ENCODE measurements around the gene EPO.

The EPO gene

GRCh38 chr7:100682991-100683658 lies 37.1 kb upstream of the EPO start:
- ChIA-PET CTCF (interaction anchor here (0.8 to 8.9 kb wide), 5 partner anchors 8 to 169 kb away, joined by 3 to 106 read pairs (median 5); partner anchors contain the start of genes POP7 and SLC12A9), POLR2A (interaction anchor here (1.0 kb wide), 1 partner anchor 10 kb away, joined by 3 read pairs; the partner anchor contains the start of gene GNB2)
- no peak for DNase-seq (ENCODE audit: extremely low spot score)
- TF ChIP-seq CTCF (IDR thresholded peaks at IDR 0.05; ENCODE audit: control extremely low read depth, extremely low read depth, low read depth, missing control alignments), result no peak

- POLR2A ChIA-PET, result interaction anchor here (0.6 kb wide), 1 partner anchor 246 kb away, joined by 7 read pairs; no protein-coding TSS in a partner anchor
- CTCF ChIA-PET, result interaction anchor here (1.3 to 8.9 kb wide), 4 partner anchors 7 to 71 kb away, joined by 3 to 106 read pairs (median 10); partner anchors contain the start of gene POP7
Observed at GRCh38 chr7:100683659-100684533, 36.4 kb upstream of the EPO start.

GRCh38 chr7:100684534-100685042 lies 35.7 kb upstream of the EPO start:
- DNase-seq (ENCODE audit: extremely low spot score), result no peak
- TF ChIP-seq CTCF (IDR thresholded peaks at IDR 0.05; ENCODE audit: control extremely low read depth, extremely low read depth, low read depth, missing control alignments), result no peak
- ChIA-PET POLR2A (interaction anchor here (0.6 to 0.7 kb wide), 3 partner anchors 27 to 247 kb away, joined by 3 to 8 read pairs (median 7); no protein-coding TSS in a partner anchor), CTCF (interaction anchor here (1.1 to 8.9 kb wide), 4 partner anchors 7 to 71 kb away, joined by 3 to 106 read pairs (median 9); partner anchors contain the start of gene POP7)

More at GRCh38 chr7:100683659-100684533, 36.4 kb upstream of the EPO start:
- TF ChIP-seq CTCF (IDR thresholded peaks at IDR 0.05; ENCODE audit: control extremely low read depth, extremely low read depth, low read depth, missing control alignments), result no peak
- no peak for DNase-seq (ENCODE audit: extremely low spot score)

GRCh38 chr7:100685049-100685605 lies 35.1 kb upstream of the EPO start:
- DNase-seq (ENCODE audit: extremely low spot score), result no peak
- ChIA-PET CTCF (interaction anchor here (1.1 to 3.1 kb wide), 3 partner anchors 20 to 72 kb away, joined by 3 to 15 read pairs (median 3); partner anchors contain the start of gene POP7), POLR2A (interaction anchor here (0.6 to 0.7 kb wide), 2 partner anchors 27 to 225 kb away, joined by 3 to 8 read pairs; no protein-coding TSS in a partner anchor)
- TF ChIP-seq CTCF (IDR thresholded peaks at IDR 0.05; ENCODE audit: control extremely low read depth, extremely low read depth, low read depth, missing control alignments), result no peak

GRCh38 chr7:100685631-100686145 lies 34.6 kb upstream of the EPO start:
- ChIA-PET POLR2A (no interaction called here), CTCF (interaction anchor here (1.1 to 1.3 kb wide), 3 partner anchors 20 to 72 kb away, joined by 3 to 4 read pairs (median 3); partner anchors contain the start of gene POP7)
- TF ChIP-seq CTCF (IDR thresholded peaks at IDR 0.05; ENCODE audit: control extremely low read depth, extremely low read depth, low read depth, missing control alignments), result no peak
- DNase-seq (ENCODE audit: extremely low spot score), result no peak

Measured in GM10248 (cell line).